Endothelial cell of umbilical vein (primary cell): ENCODE data around the gene MAP2K5. TPM values are rescaled to one million over a fixed set of nuclear protein-coding genes. Genes with fewer than 3 reads are reported as not detected.

Source experiments
- BruUV-seq: library from RNA; stranded (reverse); fragments of 400-500 nt; replicated peaks from 2 replicates; lab custom pipeline; 2021; lab: Mats Ljungman, UMichigan
- CTCF ChIA-PET: fragments of 300-600, 350-600 bp; sonication (Branson Sonifier 250); formaldehyde crosslinking; loops from one replicate; lab custom pipeline; 2021; ENCODE audit warnings: antibody characterized with exemption, inconsistent platforms; lab: Charles Lee
- POLR2A ChIA-PET: fragments of 300-600, 350-600 bp; sonication (Branson Sonifier 250); formaldehyde crosslinking; loops from one replicate; lab custom pipeline; 2021; ENCODE audit warnings: antibody characterized with exemption, inconsistent platforms; lab: Charles Lee
- DNase-seq: peaks from one replicate; pipeline ENCODE4 v3.0.0-alpha.2; 2011; ENCODE audit warnings: low read depth, low spot score
- FAIRE-seq: peaks from 2 replicates; lab custom pipeline; 2011; peaks lifted over from hg19 to GRCh38; lab: Jason Lieb, UNC
- H2AFZ ChIP-seq: 2 replicates; pipeline ENCODE4 v1.6.0; 2012; ENCODE audit warnings: low read depth, low read length, control low read depth, inconsistent platforms
- H3K27ac ChIP-seq: 2 replicates; pipeline ENCODE4 v1.5.1; 2011; ENCODE audit warnings: low read depth, mild to moderate bottlenecking, control low read depth, low read length, moderate library complexity; ENCODE audit not compliant: insufficient read depth
- H3K27me3 ChIP-seq, 2 experiments: 2 replicates each; pipeline versions ENCODE4 v1.6.0 to v1.6.1; 2011; ENCODE audit warnings: low read length in 2 of 2, mixed read lengths in 1 of 2; ENCODE audit not compliant: control insufficient read depth in 2 of 2, insufficient read depth in 2 of 2
- H3K36me3 ChIP-seq, 2 experiments: 2 replicates in 1 of 2; 3 replicates in 1 of 2; pipeline ENCODE4 v1.5.1; 2011; ENCODE audit warnings: low read length in 2 of 2, mild to moderate bottlenecking in 1 of 2, moderate library complexity in 1 of 2; ENCODE audit not compliant: control insufficient read depth in 2 of 2, insufficient read depth in 2 of 2; ENCODE audit errors: extremely low read depth in 1 of 2
- H3K4me1 ChIP-seq: 3 replicates; pipeline ENCODE4 v1.5.1; 2011; ENCODE audit warnings: mild to moderate bottlenecking, low read length; ENCODE audit not compliant: control insufficient read depth, insufficient read depth; ENCODE audit errors: extremely low read depth
- H3K4me2 ChIP-seq: 2 replicates; pipeline ENCODE4 v1.6.1; 2011; ENCODE audit warnings: low read length, control low read depth, mixed read lengths; ENCODE audit not compliant: insufficient read depth
- H3K4me3 ChIP-seq, 3 experiments: fragments of 200-600 bp in 1 of 3; sonication (generic), shearing (Covaris generic) in 1 of 3; replicated peaks in 1 of 3; 2 replicates each; pipeline ENCODE4 v1.5.1; 2011 to 2016; ENCODE audit warnings: control low read depth in 3 of 3, low read length in 3 of 3, mild to moderate bottlenecking in 2 of 3, inconsistent platforms in 1 of 3, low read depth in 1 of 3, moderate library complexity in 1 of 3; ENCODE audit not compliant: insufficient read depth in 1 of 3
- H3K79me2 ChIP-seq: 2 replicates; pipeline ENCODE4 v1.6.0; 2012; ENCODE audit warnings: low read length, inconsistent platforms; ENCODE audit not compliant: control insufficient read depth, insufficient read depth
- H3K9ac ChIP-seq: replicated peaks from 2 replicates; pipeline ENCODE3; 2011; ENCODE audit warnings: low read length, control low read depth; ENCODE audit not compliant: insufficient read depth; ENCODE audit errors: extremely low read depth
- H3K9me1 ChIP-seq: replicated peaks from 3 replicates; pipeline ENCODE4 v1.6.0; 2011; ENCODE audit warnings: mild to moderate bottlenecking, low read length; ENCODE audit not compliant: control insufficient read depth, insufficient read depth; ENCODE audit errors: extremely low read depth
- H3K9me3 ChIP-seq: replicated peaks from 2 replicates; pipeline ENCODE4 v1.5.1; 2012; ENCODE audit warnings: low read length, inconsistent platforms; ENCODE audit not compliant: control insufficient read depth, insufficient read depth
- H4K20me1 ChIP-seq: replicated peaks from 2 replicates; pipeline ENCODE3; 2011; ENCODE audit warnings: mild to moderate bottlenecking, low read length; ENCODE audit not compliant: control insufficient read depth, insufficient read depth; ENCODE audit errors: extremely low read depth
- CTCF ChIP-seq, 2 donors: IDR thresholded peaks; 1 replicate in 1 of 2; 2 replicates in 1 of 2; pipeline ENCODE4 v1.5.1; 2011; ENCODE audit warnings: low read length in 2 of 2, mild to moderate bottlenecking in 2 of 2, moderate library complexity in 2 of 2, control low read depth in 1 of 2, inconsistent platforms in 1 of 2, low read depth in 1 of 2; ENCODE audit not compliant: insufficient read depth in 1 of 2; ENCODE audit errors: extremely low read depth in 1 of 2
- EZH2 ChIP-seq: IDR thresholded peaks from 2 replicates; pipeline ENCODE4 v1.6.1; 2012; ENCODE audit warnings: borderline replicate concordance, low read depth, mild to moderate bottlenecking, moderate library complexity, low read length, inconsistent platforms; ENCODE audit not compliant: severe bottlenecking
- FOS ChIP-seq: IDR thresholded peaks from 2 replicates; pipeline ENCODE4 v1.6.1; 2011; ENCODE audit warnings: mild to moderate bottlenecking, low read length, moderate library complexity, borderline replicate concordance; ENCODE audit not compliant: insufficient read depth
- GATA2 ChIP-seq: IDR thresholded peaks from 2 replicates; pipeline ENCODE4 v1.7.0; 2011; ENCODE audit warnings: low read depth, mild to moderate bottlenecking, moderate library complexity, mixed read lengths, low read length; ENCODE audit not compliant: insufficient read length, insufficient read depth
- JUN ChIP-seq: IDR thresholded peaks from 2 replicates; pipeline ENCODE4 v1.6.1; 2011; ENCODE audit warnings: borderline replicate concordance, low read depth; ENCODE audit not compliant: insufficient read length, insufficient read depth
- MAX ChIP-seq: IDR thresholded peaks from 2 replicates; pipeline ENCODE4 v1.6.1; 2011; ENCODE audit not compliant: insufficient read depth, insufficient read length
- MYC ChIP-seq: IDR thresholded peaks from one replicate; pipeline ENCODE4 v1.6.1; 2011; ENCODE audit warnings: mild to moderate bottlenecking, low read depth, low read length
- POLR2A ChIP-seq: IDR thresholded peaks from 2 replicates; pipeline ENCODE4 v1.6.1; 2012; ENCODE audit warnings: low read depth, mild to moderate bottlenecking, control low read depth, low read length
- POLR2AphosphoS5 ChIP-seq: IDR thresholded peaks from 2 replicates; pipeline ENCODE4 v1.6.1; 2012; ENCODE audit warnings: low read depth, mild to moderate bottlenecking, control low read depth, low read length, moderate library complexity; ENCODE audit not compliant: insufficient read depth
- dilution Hi-C: fragments of 300-500 bp; cut with MboI; formaldehyde crosslinking; loops from one replicate; pipeline ENCODE4 v1.15.0; 2019; ENCODE audit warnings: low sequenced_read_pairs; ENCODE audit not compliant: extremely low pct_ligation_motif_present
- intact Hi-C: fragments of 100-400 bp; cut with micrococcal nuclease; formaldehyde crosslinking; loops from one replicate; pipeline ENCODE4 v1.10.0; 2022
- polyA plus RNA-seq, 4 experiments: library from polyadenylated mRNA; depleted of rRNA in 3 of 4; stranded (reverse) in 3 of 4; unstranded in 1 of 4; fragments of >200 nt; gene quantifications; 2 replicates each; pipeline versions ENCODE4 v1.2.1 to v1.2.3, GENCODE V29; 2011 to 2012; ENCODE audit warnings: missing spikeins in 1 of 4
- total RNA-seq: library from RNA; stranded (reverse); gene quantifications from 2 replicates; pipeline ENCODE4 v1.2.3, GENCODE V29; 2021

MAP2K5 gene
- total and polyA plus RNA-seq, 2 donors (not counting 3 experiments of a cell fraction or from before 2014, with no cell fraction given): 4.9 to 24.7 TPM

- Histone ChIP-seq H2AFZ (no peak overlapping the region), H3K27ac (no peak overlapping the region), H3K36me3 (no peaks in the 10 kb centered on the region), H3K27me3 (peaks cover 2% of the 10 kb centered on the region in 2 experiments), H3K9me1 (no peaks in the 10 kb centered on the region), H3K9ac (no peak overlapping the region), H3K9me3 (no peaks in the 10 kb centered on the region), H3K4me2 (no peak overlapping the region), H3K4me1 (no peaks in the 10 kb centered on the region), H3K79me2 (no peaks in the 10 kb centered on the region), H4K20me1 (no peaks in the 10 kb centered on the region), H3K4me3 (no peak overlapping the region)
- CTCF ChIA-PET: interaction anchor here (0.7 to 2.3 kb wide), 5 partner anchors 8 to 301 kb away, joined by 3 to 11 read pairs (median 6); no protein-coding TSS in a partner anchor
- dilution Hi-C loops: no loop called here
- intact Hi-C loops: no loop called here
- TF ChIP-seq JUN: no peak
- TF ChIP-seq EZH2: no peak
- no peak for TF ChIP-seq CTCF (IDR thresholded peaks at IDR 0.05; ENCODE audit: extremely low read depth in 1 of 2, insufficient read depth in 1 of 2, low read depth in 1 of 2, low read length in 2 of 2)
- TF ChIP-seq POLR2AphosphoS5: no peak
- TF ChIP-seq POLR2A: no peak
- no peak for TF ChIP-seq FOS
- no peak for TF ChIP-seq MYC
- TF ChIP-seq MAX: no peak
- TF ChIP-seq GATA2: no peak
- DNase-seq: no peak
- BruUV-seq: no TSS peak
- FAIRE-seq: no peak
- POLR2A ChIA-PET: no interaction called here
These were observed 311.0 kb downstream of the MAP2K5 start for GRCh38 chr15:67853454-67853853.
